Heart right ventricle (tissue), 16 donors: ENCODE data around the gene NCKAP5L. TPM values are rescaled to one million over a fixed set of nuclear protein-coding genes. Genes with fewer than 3 reads are reported as not detected.

Source experiments
- ATAC-seq, 8 donors: fragments of 200-7000 bp; cut with Tn5 transposase; one replicate each; pipeline ENCODE4 v1.9.1; 2020; ENCODE audit warnings: mild to moderate bottlenecking in 8 of 8, moderate library complexity in 8 of 8, moderate number of reproducible peaks in 1 of 8
- DNase-seq, 2 donors: peaks; one replicate each; pipeline ENCODE4 v3.0.0-alpha.2; 2020
- H3K27ac ChIP-seq, 10 donors: fragments of 200-600 bp; sonication (generic) in 2 of 10; one replicate each; pipeline versions ENCODE4 v1.5.0 to v1.8.0; 2020 to 2022; ENCODE audit warnings: mild to moderate bottlenecking in 3 of 10
- H3K27me3 ChIP-seq, 7 donors: fragments of 200-600 bp; one replicate each; pipeline ENCODE4 v1.8.0; 2021 to 2022; ENCODE audit warnings: mild to moderate bottlenecking in 2 of 7
- H3K36me3 ChIP-seq, 9 donors: fragments of 200-600 bp; sonication (generic) in 1 of 9; one replicate each; pipeline versions ENCODE4 v1.5.0 to v1.8.0; 2020 to 2022; ENCODE audit warnings: mild to moderate bottlenecking in 2 of 9
- H3K4me1 ChIP-seq, 9 donors: fragments of 200-600 bp; sonication (generic) in 1 of 9; one replicate each; pipeline versions ENCODE4 v1.5.0 to v1.8.0; 2020 to 2022; ENCODE audit warnings: mild to moderate bottlenecking in 4 of 9
- H3K4me3 ChIP-seq, 10 donors: fragments of 200-600 bp; sonication (generic) in 2 of 10; one replicate each; pipeline versions ENCODE4 v1.5.0 to v1.8.0; 2020 to 2022; ENCODE audit warnings: mild to moderate bottlenecking in 7 of 10, moderate library complexity in 2 of 10
- H3K9me3 ChIP-seq, 11 donors: fragments of 200-600 bp in 10 of 11; sonication (generic) in 2 of 11; one replicate each; pipeline versions ENCODE4 v1.5.0 to v1.8.0; 2013 to 2022; ENCODE audit warnings: mild to moderate bottlenecking in 2 of 11, control low read depth in 1 of 11, moderate library complexity in 1 of 11
- WGBS, 2 donors: extraction: QIAGEN DNeasy Blood & Tissue Kit; methylation state at CpG; one replicate each; pipeline ENCODE4 v1.1.7; 2013; ENCODE audit warnings: inconsistent platforms in 1 of 2; 5-methylcytosine and 5-hydroxymethylcytosine counted together
- intact Hi-C, 10 donors: fragments of 100-400 bp; cut with DNase I; formaldehyde crosslinking; loops; one replicate each; pipeline versions ENCODE4 v1.11.1 to v1.14.2; 2022
- polyA plus RNA-seq, 2 donors: library from polyadenylated mRNA; stranded (reverse); fragments of 200-250 nt; gene quantifications; one replicate each; pipeline ENCODE4 v1.2.3, GENCODE V29; 2013
- total RNA-seq, 10 donors: library from RNA; stranded (reverse); fragmentation: NEBNext Ultra II Directional in 3 of 10; extraction: Animal tissue kit (Norgen Biotek cat#: 25700) in 3 of 10; gene quantifications; one replicate each; pipeline versions ENCODE4 v1.2.1 to v1.2.4, GENCODE V29; 2021 to 2023
- TF ChIP-seq, protein P1 (sequence below), 9 donors: fragments of 200-600 bp; sonication (generic) in 2 of 9; IDR thresholded peaks; one replicate each; pipeline versions ENCODE4 v1.5.0 to v1.8.0; 2021 to 2022; ENCODE audit warnings: antibody characterized with exemption in 9 of 9, mild to moderate bottlenecking in 5 of 9, moderate library complexity in 1 of 9
- donor health status: Arrhythmogenic right ventricular cardiomyopathy.
- donor health status: ischemic (EF 13 %, LVEDD 7.1; RV severe dilation, severe dysfunction).
- donor health status: healthy with polysubstance abuse.
- donor health status: DM: no; HTN: yes; CAD: no.
- donor health status: DM: no; HTN: no; CAD: no.
- donor health status: ischemic (EF 25% LVEDD 6.9; RV normal size, moderate dysfunction).
- donor health status: ischemic (EF 25% LVEDD 5.7; RV mildly dilated, moderate dysfunction).
- donor health status: healthy.
- donor health status: DM: yes; HTN: yes; CAD: no.
- donor health status: Ischemic cardiomyopathy.
- donor health status: ischemic (EF 35%, LVEDD 5.7; RV mildly dilated, moderate dysfunction).
- donor health status: nonischemic (EF 11% LVEDD 7.7; RV severe dilation, severe dysfunction).
- donor health status: DM: yes; HTN: yes; CAD: no.
- donor health status: PGD.
- donor health status: ischemic (EF 29% LVEDD 5.4; RV normal size, mild dysfunction).
- donor health status: nonischemic (EF 23%, LVEDD 6.1; RV moderate dilation, normal function).

The NCKAP5L gene
- total and polyA plus RNA-seq, 12 donors: 11.6 to 44.6 (median 23.7) TPM

DNA sequence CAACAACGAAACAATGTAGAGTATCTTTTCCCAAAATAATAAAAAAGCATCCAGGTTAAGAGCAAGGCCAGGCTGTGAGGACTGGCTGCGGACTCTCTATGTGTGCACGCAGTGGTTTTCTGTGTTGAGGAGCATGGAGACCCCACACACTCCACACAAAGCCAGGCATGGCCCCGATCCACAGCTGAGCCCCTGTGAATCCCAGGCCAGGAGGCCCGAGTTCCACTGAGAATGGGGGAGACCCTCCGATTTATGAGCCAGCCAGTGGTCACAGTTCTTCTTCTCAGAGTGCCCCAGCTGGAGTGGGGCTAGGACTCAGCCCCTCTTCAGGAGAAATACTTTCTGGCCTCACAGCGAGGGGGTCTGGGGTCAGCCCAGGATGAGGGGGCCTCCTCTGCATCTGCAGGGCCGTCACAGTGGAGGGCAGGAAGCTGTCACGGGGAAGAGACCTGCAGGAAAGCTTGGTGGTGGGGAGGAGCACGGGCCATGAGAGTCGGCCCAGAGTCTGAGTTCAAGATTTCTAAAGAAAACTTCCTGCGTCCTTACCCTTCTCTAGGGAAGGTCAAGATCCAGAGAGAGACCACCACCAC is 20.1 kb downstream of the NCKAP5L start:
- peaks cover 32 to 63% (median 52%) of the 10 kb centered on the region in 9 donors for H3K4me1 ChIP-seq
- WGBS, 2 donors: 74 to 82% methylated on average over 12 of the region's 12 CpGs
- H3K9me3 ChIP-seq: no peaks in the 10 kb centered on the region
- H3K4me3 ChIP-seq: no peak overlapping the region
- peak overlapping the region; percentile 52 to 88 (median 76) for H3K27ac ChIP-seq
- TF ChIP-seq, protein P1, sequence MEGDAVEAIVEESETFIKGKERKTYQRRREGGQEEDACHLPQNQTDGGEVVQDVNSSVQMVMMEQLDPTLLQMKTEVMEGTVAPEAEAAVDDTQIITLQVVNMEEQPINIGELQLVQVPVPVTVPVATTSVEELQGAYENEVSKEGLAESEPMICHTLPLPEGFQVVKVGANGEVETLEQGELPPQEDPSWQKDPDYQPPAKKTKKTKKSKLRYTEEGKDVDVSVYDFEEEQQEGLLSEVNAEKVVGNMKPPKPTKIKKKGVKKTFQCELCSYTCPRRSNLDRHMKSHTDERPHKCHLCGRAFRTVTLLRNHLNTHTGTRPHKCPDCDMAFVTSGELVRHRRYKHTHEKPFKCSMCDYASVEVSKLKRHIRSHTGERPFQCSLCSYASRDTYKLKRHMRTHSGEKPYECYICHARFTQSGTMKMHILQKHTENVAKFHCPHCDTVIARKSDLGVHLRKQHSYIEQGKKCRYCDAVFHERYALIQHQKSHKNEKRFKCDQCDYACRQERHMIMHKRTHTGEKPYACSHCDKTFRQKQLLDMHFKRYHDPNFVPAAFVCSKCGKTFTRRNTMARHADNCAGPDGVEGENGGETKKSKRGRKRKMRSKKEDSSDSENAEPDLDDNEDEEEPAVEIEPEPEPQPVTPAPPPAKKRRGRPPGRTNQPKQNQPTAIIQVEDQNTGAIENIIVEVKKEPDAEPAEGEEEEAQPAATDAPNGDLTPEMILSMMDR (IDR thresholded peaks at IDR 0.05): no peak
- H3K27me3 ChIP-seq: no peaks in the 10 kb centered on the region
- peaks cover 0 to 40% (median 10%) of the 10 kb centered on the region in 9 donors for H3K36me3 ChIP-seq
- intact Hi-C loops: no loop called here
- DNase-seq (no peak), ATAC-seq (peak in 2 of 8 donors; percentile 1 to 7)

DNA sequence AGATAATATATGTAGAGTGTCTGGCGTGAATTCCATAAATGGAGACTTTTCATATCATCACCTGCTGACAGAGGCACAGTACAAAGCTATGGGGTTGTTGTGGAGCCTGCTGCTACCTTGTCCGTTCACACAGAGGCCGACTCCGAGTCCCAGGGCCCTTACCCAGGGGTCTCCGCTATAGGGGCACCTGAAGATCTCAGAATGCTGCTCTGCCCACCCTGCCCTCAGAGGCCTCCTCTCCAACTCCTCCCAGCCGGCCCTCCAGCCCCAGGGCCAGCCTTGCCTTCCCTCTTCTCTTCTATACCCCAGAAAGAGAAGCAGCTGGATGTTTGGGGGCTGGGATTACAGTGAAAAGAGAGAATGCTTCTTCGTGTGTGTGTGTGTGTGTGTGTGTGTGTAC is 21.3 kb downstream of the NCKAP5L start:
- TF ChIP-seq, protein P1 (IDR thresholded peaks at IDR 0.05): no peak
- DNase-seq (no peak), ATAC-seq (no peak)
- Histone ChIP-seq H3K27ac (peak overlapping the region in 7 of 10 donors; percentile 0 to 59 (median 19)), H3K9me3 (no peaks in the 10 kb centered on the region), H3K4me3 (no peak overlapping the region), H3K4me1 (peaks cover 32 to 63% (median 50%) of the 10 kb centered on the region in 9 donors), H3K36me3 (peaks cover 0 to 52% (median 14%) of the 10 kb centered on the region in 9 donors), H3K27me3 (no peaks in the 10 kb centered on the region)
- intact Hi-C loops: no loop called here
- WGBS, 2 donors: 53 to 80% methylated on average over 7 of the region's 7 CpGs

DNA sequence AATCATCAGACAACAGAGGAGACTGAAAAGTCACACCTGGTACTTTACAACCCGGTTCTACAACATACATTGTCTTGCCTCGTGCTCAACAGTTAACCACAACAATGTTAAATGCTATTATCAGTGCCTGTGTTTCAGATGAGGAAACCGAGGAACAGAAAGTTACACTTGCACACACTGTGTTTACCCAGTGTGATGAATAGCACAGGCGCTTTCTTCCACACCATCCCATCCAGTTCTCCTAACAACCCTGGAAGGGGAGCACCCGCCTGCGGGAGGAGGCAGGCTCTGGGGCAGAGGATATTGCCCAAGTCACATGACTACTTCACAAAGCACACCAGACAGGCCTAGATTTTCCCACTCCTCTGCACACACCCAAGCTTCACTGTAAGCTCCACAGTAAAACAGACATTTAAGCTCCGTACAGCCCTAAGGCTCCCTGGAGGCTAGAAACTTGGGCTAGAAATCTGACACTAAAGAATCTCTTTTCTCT is 21.8 kb downstream of the NCKAP5L start:
- no peak for DNase-seq
- Histone ChIP-seq H3K4me1 (peaks cover 32 to 61% (median 53%) of the 10 kb centered on the region in 9 donors), H3K27ac (peak overlapping the region in 7 of 10 donors; percentile 0 to 59 (median 19))

DNA sequence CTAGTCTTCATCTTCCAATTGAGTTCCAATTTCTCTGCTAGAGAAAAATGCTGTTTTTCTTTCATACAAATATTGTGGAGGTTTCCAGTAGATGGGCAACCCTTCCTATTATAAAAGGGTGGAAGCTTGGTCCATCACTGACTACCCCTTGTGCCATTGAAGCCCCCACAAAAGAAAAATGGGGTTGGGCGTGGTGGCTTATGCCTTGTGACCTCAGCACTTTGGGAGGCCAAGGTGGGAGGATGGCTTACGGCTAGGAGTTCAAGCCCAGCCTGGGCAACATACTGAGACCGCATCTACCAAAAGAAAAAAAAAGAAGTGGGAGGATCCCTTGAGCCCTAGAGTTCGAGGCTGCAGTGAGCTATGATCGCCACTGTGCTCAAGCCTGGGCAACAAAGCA is 22.8 kb downstream of the NCKAP5L start:
- ATAC-seq (no peak), DNase-seq (no peak)
- Histone ChIP-seq H3K4me3 (no peak overlapping the region), H3K27me3 (no peaks in the 10 kb centered on the region), H3K4me1 (peaks cover 31 to 61% (median 52%) of the 10 kb centered on the region in 9 donors), H3K27ac (peak overlapping the region in 2 of 10 donors; percentile 0 to 58), H3K9me3 (no peaks in the 10 kb centered on the region), H3K36me3 (peaks cover 0 to 67% (median 14%) of the 10 kb centered on the region in 9 donors)
- 89 to 90% methylated on average over 5 of the region's 5 CpGs for WGBS, 2 donors
- intact Hi-C loops: no loop called here
- TF ChIP-seq, protein P1 (IDR thresholded peaks at IDR 0.05): no peak

More for the DNA sequence above, 21.8 kb downstream of the NCKAP5L start:
- intact Hi-C loops: no loop called here
- WGBS, 2 donors: 68 to 70% methylated on average over 7 of the region's 7 CpGs
- Histone ChIP-seq H3K4me3 (no peak overlapping the region), H3K36me3 (peaks cover 0 to 58% (median 14%) of the 10 kb centered on the region in 9 donors), H3K9me3 (no peaks in the 10 kb centered on the region), H3K27me3 (no peaks in the 10 kb centered on the region)
- peak in 1 of 8 donors; percentile 7 for ATAC-seq
- TF ChIP-seq, protein P1 (IDR thresholded peaks at IDR 0.05): no peak
